ENCODE measurements around the gene TM4SF1.
"Not testable (repeated sequence)": the region's sequence is repeated elsewhere in the genome, so short reads cannot be mapped to it uniquely, and the experiment has no call there.

Gene TM4SF1

DNA sequence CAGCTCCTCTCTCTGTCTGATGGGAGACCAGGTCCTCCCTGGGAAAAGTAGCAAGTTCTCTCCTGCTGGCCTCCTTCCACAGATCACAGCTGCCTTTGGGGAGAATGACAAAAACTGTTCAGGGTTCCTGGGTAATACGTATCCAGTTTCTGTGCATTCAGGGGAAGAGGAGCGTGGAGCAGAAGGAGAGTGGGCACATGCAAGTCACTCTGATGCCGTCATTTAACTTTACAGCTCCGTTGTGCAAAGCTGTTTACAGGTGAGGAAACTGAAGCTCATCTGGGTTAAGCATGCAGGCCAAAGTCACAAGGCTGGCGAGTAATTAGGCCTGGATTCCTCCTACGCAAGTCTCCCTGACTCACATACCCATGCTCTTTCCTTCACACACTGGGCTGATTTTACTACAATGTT lies 7.5 kb upstream of the TM4SF1 start:
- peak; percentile 98 for DNase-seq (ENCODE audit: low read depth)
- TF ChIP-seq, protein P1, sequence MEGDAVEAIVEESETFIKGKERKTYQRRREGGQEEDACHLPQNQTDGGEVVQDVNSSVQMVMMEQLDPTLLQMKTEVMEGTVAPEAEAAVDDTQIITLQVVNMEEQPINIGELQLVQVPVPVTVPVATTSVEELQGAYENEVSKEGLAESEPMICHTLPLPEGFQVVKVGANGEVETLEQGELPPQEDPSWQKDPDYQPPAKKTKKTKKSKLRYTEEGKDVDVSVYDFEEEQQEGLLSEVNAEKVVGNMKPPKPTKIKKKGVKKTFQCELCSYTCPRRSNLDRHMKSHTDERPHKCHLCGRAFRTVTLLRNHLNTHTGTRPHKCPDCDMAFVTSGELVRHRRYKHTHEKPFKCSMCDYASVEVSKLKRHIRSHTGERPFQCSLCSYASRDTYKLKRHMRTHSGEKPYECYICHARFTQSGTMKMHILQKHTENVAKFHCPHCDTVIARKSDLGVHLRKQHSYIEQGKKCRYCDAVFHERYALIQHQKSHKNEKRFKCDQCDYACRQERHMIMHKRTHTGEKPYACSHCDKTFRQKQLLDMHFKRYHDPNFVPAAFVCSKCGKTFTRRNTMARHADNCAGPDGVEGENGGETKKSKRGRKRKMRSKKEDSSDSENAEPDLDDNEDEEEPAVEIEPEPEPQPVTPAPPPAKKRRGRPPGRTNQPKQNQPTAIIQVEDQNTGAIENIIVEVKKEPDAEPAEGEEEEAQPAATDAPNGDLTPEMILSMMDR (conservative IDR thresholded peaks at IDR 0.05; ENCODE audit: control insufficient read depth, insufficient read depth, low read depth, low read length) = no peak
- H3K4me3 ChIP-seq (ENCODE audit: control insufficient read depth, low read depth, low read length) = no peak overlapping the region

DNA sequence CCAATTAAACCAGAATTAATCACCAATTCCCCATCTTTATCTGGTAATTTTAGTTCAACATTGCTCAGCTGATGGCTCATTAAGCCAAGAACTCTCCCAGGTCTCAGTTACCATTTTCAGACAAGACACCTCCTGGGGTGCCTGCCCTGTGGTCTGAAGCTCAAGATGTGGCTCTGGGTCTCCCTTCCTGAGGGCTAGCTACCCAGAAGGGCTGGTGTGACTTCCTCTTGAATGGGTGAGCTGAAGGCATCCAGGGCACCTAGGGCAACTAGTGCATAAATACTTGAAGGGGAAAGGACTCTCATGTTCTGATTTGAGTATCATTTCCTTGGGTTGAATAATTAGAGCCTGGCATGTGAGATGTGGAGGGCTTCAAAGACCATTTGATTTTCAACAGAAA lies 6.7 kb upstream of the TM4SF1 start:
- TF ChIP-seq, protein P1 (conservative IDR thresholded peaks at IDR 0.05; ENCODE audit: control insufficient read depth, insufficient read depth, low read depth, low read length) = no peak
- no peak for DNase-seq (ENCODE audit: low read depth)
- no peak overlapping the region for H3K4me3 ChIP-seq (ENCODE audit: control insufficient read depth, low read depth, low read length)

DNA sequence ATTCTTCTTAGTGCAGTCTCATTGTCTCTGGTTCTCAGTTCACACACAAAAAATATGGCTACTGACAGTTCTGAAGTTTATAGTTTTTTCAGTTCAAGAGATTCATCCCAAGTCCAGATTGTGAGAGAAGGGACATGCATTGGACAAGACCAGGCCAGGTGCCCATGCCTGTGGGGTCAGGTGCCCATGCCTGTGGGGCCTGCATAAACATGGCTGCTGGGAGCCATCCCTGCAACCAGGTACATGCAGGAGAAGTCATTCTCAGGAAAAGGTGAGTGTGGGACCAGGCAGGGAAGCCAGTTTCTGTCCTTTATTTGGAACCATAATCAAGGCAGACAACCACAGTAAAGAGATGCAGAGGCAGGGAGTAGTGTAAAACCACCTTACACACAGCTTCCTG lies 6.3 kb upstream of the TM4SF1 start:
- TF ChIP-seq, protein P1 (conservative IDR thresholded peaks at IDR 0.05; ENCODE audit: control insufficient read depth, insufficient read depth, low read depth, low read length) = no peak
- no peak overlapping the region for H3K4me3 ChIP-seq (ENCODE audit: control insufficient read depth, low read depth, low read length)
- no peak for DNase-seq (ENCODE audit: low read depth)

DNA sequence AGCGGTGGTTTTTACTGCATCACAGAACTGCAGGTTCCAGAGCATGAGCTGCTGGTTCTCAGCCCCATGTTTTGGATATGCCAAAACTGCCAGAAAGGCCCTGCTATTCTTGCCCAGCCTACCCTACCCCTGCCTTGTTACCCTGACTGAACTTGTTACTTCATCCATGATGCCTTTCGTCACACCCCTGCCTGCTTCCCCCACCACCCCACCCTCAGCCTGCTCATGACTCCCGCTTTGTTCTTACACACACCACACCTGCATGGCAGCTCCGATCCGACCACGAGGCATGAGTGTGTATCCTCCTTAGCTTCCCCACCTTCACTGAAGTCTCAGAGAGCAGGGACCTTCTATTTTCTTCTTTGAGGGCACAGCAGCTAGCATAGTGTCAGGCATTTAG lies 5.1 kb upstream of the TM4SF1 start:
- no peak for DNase-seq (ENCODE audit: low read depth)
- H3K4me3 ChIP-seq (ENCODE audit: control insufficient read depth, low read depth, low read length) = no peak overlapping the region
- TF ChIP-seq, protein P1 (conservative IDR thresholded peaks at IDR 0.05; ENCODE audit: control insufficient read depth, insufficient read depth, low read depth, low read length) = no peak

DNA sequence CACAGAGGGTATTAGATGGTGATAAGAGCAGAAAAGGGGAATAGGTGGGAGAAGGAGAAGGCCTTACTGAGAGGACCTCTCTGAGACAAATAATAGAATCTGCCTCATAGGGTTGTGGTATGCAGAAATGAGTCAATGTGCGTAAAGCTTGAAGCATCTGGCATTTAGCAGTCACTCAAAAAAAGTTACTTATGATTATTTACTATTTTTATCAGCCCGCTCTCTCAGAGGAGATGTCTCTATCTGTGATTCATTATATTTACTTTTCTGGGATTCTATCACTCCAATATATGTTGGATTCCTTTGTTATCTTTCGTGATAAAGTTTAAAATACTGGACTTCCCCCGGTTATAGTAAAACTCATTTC lies 4.6 kb upstream of the TM4SF1 start:
- H3K4me3 ChIP-seq (ENCODE audit: control insufficient read depth, low read depth, low read length) = no peak overlapping the region
- DNase-seq (ENCODE audit: low read depth) = peak; percentile 90
- TF ChIP-seq, protein P1 (conservative IDR thresholded peaks at IDR 0.05; ENCODE audit: control insufficient read depth, insufficient read depth, low read depth, low read length) = no peak

DNA sequence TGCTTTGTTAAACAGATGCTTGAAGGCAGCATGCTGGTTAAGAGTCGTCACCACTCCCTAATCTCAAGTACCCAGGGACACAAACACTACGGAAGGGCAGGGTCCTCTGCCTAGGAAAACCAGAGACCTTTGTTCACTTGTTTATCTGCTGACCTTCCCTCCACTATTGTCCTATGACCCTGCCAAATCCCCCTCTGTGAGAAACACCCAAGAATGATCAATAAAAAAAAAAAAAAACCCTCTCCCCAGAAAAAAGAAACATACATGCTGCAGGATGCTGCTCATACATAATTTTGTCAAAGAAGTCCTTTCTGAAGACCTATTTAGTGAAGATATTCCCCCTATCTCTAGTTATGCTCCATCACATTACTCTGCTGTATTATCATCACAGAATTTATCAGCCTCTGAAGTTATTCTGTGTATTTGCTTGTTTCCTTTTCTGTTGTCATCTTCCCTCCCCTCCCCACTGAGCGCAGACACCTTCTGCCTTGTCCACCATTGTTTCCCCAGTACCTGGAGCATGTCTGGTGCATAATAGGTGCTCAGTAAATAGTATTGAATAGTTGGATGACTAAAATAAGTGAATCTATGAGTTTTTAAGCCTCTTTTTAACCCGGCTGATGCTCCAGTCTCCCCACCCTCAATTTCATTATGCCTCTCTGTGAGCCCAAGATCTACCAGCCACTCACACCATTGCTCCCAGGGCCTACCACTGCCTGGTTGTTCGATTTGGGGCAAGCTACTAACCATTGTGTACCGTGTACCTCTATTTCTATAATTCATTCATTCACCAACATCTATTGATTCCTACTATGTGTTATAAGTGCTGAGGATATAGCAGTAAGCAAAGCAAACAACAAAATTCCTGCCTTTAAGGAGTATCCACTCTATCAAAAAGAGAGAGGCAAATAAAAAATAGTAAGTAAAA lies 4.0 kb upstream of the TM4SF1 start:
- no peak overlapping the region for H3K4me3 ChIP-seq (ENCODE audit: control insufficient read depth, low read depth, low read length)
- TF ChIP-seq, protein P1 (conservative IDR thresholded peaks at IDR 0.05; ENCODE audit: control insufficient read depth, insufficient read depth, low read depth, low read length) = no peak
- DNase-seq (ENCODE audit: low read depth) = no peak

DNA sequence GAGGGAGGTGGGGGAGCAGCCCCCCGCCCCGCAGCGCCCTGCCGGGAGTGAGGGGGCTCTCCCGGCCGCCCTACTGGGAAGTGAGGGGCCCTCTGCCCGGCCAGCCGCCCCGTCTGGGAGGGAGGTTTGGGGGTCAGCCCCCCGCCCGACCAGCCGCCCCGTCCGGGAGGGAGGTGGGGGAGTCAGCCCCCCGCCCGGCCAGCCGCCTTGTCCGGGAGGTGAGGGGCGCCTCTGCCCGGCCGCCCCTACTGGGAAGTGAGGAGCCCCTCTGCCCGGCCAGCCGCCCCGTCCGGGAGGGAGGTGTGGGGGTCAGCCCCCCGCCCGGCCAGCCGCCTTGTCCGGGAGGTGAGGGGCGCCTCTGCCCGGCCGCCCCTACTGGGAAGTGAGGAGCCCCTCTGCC lies 2.8 kb upstream of the TM4SF1 start:
- not testable (repeated sequence) for H3K4me3 ChIP-seq (ENCODE audit: control insufficient read depth, low read depth, low read length); DNase-seq (ENCODE audit: low read depth)
